ENCODE results near the gene SCGB1C2.

Gene SCGB1C2

DNA sequence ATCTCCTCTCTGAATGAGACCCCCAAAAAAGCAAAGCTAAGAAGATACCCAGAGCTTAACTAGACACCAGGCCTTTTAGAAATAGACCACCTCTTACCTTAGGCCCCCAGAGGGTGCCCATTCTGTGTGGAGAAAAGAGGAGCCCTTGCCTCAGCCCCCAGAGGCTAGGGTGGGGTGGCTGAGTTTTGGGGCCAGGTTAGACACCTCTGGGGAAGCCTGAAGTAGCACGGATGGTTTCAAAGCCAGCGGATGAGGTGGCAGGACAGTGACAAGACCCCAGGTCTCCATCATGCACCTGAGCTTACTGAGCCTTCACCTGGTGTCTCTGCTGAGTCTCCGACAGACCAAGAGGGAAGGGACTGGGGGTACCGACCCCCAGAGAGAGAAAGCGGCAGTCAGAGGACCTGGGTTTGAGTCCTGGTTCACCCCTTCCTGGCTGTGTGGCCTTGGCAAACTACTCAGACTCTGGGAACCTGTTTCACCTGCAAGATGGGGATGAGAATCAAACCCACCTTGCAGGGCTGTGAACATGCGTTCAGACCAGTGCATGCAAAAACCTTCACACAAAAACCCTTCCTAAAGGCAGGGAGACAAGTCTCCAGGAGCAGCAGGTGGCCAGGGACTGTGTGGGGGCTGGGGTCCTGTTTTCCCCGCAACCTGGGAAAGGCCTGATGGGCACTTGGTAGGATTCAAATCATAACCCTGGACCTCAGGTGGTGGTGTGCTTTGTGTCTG lies 7.7 kb downstream of the SCGB1C2 start:
- in situ Hi-C loops (cut with HindIII; ENCODE audit: low pct_unique_long_range_greater_than_20kb, low sequenced_read_pairs), result no loop called here
- no peak for DNase-seq (ENCODE audit: low read depth in 1 of 2, low spot score in 1 of 2)
- TF ChIP-seq JUND (IDR thresholded peaks at IDR 0.05; ENCODE audit: low read depth), result no peak

DNA sequence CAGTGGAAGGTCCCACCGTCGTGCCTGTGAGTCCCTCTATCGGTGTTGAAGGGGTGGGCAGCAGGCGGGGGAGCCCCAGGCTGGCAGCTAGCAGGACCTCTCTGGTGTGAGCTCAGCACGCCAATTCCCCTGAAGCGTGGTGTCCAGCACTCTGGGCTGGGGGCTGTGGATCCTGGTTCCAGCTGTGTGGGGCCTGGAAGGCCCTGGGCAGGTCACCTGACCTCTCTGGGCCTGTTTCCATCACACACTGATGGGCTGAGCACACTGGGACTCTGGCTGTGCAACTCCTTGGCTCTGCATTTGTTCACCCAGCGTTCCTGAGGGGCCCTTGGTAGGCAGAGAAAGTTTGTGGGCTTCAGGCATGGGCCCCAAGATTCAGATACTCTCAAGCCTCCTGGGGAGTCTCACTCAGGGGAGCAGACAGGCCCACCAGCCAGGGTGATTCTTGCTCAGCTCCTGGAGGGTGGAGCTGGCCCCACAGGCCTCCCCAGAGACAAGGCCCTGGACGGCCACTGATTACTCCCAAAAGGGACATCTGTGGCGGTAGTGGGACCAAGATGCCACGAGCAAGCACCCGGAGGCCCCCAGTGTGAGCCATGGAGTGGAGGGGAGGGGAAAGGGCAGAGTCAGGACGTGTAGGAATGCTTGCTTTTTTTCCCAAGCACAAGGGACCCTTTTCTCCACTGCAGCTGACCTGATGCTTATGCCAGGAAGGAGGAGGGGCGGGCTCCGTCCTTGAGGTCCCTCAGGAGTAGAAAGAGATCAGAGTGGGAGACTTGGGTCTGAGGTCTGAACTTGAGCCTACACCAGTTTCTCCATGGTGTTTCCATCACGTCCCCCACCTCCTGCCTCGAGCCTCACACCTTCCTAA lies 8.5 kb downstream of the SCGB1C2 start:
- in situ Hi-C loops (cut with HindIII; ENCODE audit: low pct_unique_long_range_greater_than_20kb, low sequenced_read_pairs), result no loop called here
- TF ChIP-seq JUND (IDR thresholded peaks at IDR 0.05; ENCODE audit: low read depth), result no peak
- DNase-seq (ENCODE audit: low read depth in 1 of 2, low spot score in 1 of 2), result no peak

DNA sequence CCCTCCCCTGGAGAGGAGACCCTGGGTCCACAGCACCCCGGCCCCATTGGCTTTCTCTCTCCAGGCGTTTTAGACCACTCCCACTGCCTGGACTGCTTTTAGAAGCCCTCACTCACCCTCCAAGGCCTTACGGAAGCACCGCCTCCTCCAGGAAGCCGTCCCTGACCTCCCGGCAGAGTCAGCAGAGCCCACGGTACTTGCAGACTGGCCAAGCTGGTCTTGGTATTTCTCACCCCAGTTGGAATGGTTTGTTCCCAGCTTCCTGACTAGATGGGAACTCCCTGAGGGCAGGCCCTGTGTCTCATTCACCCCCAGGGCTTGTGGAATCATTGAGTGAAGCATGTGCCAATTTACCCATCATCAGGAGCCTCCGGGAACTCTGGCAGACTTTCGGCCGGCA lies 9.2 kb downstream of the SCGB1C2 start:
- TF ChIP-seq JUND (IDR thresholded peaks at IDR 0.05; ENCODE audit: low read depth), result no peak
- in situ Hi-C loops (cut with HindIII; ENCODE audit: low pct_unique_long_range_greater_than_20kb, low sequenced_read_pairs), result no loop called here
- no peak for DNase-seq (ENCODE audit: low read depth in 1 of 2, low spot score in 1 of 2)

DNA sequence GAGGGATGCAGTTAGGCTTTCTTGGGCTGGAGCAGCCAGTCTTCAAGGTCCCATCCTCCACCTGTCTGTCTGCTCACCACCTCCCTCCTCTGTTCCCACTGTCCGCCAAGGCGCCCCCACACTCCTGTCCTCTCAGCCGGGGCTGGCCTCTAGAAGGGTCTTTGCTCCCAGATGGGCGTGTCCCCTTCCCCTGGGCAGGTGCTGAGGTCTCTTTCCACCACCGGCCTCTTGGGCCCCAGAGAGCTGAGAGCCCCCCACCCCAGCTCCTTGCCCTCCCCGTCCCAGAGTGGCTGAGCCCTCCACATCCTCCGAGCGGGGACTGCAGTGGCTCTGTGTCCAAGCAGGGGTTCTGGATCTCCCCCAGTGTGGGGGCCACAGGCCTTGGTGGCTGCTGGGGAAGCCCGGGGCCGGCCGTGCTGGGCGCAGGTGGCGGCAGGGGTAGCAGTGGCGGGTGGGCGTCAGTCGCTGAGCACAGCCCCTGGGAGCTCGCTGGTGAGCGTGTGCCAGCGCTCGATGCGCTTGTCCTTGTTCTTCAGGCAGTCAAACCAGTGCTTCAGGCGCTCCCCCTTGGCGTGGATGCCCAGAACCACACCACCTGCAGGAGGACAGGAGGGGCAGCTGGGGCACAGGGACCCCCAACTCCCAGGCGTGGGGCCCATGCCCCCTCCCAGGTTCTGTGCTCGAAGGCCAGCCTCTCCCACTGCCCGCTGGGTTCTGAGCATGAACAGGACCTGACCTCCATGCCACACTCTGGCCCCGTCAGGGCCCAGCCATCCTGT lies 9.8 kb downstream of the SCGB1C2 start:
- TF ChIP-seq JUND (IDR thresholded peaks at IDR 0.05; ENCODE audit: low read depth), result no peak
- in situ Hi-C loops (cut with HindIII; ENCODE audit: low pct_unique_long_range_greater_than_20kb, low sequenced_read_pairs), result no loop called here
- DNase-seq (ENCODE audit: low read depth in 1 of 2, low spot score in 1 of 2), result no peak

DNA sequence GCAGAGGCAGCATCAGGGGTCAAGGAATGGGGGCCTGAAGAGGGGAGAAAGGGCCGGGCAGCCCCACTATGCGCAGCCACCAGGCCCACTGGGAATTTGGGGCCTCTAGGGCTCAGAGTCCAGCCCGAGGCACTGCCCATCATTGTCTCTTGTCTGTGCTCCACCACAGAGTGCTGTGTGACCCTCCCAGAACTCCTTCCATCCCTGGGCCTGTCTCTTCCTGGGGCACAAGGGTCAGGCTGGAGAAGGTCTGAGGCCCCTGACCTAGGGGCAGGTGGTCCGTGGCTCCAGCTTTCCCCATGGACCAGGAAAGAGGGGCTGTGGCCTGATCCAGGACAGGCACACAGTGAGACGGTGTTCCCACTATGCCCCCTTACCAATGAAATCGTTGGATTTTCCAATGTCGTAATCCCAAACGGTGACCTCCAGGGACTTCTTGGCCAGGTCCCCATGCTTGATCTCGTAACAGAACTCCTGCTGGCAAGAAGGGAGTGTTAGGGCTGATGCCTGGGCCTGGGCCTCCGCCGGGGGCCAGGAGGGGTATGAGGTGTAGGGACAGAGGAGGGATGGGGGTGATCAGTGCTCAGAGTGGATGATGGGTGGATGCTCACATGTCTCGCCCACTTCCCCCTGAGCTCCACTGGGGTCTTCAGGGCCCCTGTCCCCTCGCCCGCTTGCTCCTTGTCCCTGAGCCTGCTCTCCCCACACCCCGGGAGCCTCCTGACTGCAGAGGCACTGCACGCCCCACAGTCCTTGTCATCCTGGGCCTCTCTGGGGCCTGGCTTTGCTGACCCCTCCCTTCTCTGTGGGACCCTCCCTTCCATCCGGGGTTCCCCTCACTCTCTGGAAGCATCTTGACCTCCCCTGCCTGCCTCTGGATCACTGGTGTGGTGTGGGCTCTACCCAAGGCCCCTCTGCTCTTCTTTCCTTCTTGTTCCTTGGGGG lies 10.7 kb downstream of the SCGB1C2 start:
- no peak for TF ChIP-seq JUND (IDR thresholded peaks at IDR 0.05; ENCODE audit: low read depth)
- no peak for DNase-seq (ENCODE audit: low read depth in 1 of 2, low spot score in 1 of 2)
- in situ Hi-C loops (cut with HindIII; ENCODE audit: low pct_unique_long_range_greater_than_20kb, low sequenced_read_pairs), result no loop called here

DNA sequence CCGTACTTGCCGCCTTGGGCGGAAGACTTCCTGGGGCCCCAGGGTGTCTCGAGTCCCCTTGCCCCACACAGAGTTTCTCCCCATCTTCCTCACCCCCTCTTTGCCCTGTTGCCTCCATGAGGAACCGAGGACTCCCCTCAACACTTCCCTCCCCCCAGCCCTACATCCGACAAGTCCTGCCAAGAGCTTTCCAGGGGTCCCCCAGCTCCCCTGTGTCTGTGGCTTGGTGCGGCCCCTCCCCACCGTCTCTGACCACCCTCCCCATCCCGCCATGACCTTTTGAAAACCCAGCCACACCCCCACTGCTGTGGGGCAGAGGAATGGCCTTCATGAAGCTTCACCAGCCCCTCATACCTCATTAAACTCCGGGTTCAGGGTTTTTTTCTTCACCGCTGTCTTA lies 11.4 kb downstream of the SCGB1C2 start:
- in situ Hi-C loops (cut with HindIII; ENCODE audit: low pct_unique_long_range_greater_than_20kb, low sequenced_read_pairs), result no loop called here
- DNase-seq (ENCODE audit: low read depth in 1 of 2, low spot score in 1 of 2), result no peak
- TF ChIP-seq JUND (IDR thresholded peaks at IDR 0.05; ENCODE audit: low read depth), result no peak

DNA sequence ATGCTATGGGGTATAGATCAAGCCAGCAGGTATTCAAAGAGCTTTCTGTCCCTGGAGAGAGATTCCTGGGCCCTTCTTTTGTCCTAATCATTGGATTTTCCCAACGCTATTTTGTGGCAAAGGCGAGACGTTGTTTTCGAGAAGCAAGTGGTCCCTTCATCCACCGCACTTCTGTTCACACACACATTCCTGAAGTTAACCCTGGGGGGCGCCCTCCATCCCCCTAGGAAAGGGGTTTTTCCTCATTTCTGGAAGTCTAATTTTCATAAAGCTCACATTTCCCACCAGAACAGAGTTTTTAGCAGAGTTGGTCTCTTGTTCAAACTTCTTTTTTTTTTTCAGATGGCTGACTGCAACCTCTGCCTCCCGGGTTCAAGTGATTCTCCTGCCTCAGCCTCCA lies 11.9 kb downstream of the SCGB1C2 start:
- DNase-seq (ENCODE audit: low read depth in 1 of 2, low spot score in 1 of 2), result no peak
- TF ChIP-seq JUND (IDR thresholded peaks at IDR 0.05; ENCODE audit: low read depth), result no peak
- in situ Hi-C loops (cut with HindIII; ENCODE audit: low pct_unique_long_range_greater_than_20kb, low sequenced_read_pairs), result no loop called here

DNA sequence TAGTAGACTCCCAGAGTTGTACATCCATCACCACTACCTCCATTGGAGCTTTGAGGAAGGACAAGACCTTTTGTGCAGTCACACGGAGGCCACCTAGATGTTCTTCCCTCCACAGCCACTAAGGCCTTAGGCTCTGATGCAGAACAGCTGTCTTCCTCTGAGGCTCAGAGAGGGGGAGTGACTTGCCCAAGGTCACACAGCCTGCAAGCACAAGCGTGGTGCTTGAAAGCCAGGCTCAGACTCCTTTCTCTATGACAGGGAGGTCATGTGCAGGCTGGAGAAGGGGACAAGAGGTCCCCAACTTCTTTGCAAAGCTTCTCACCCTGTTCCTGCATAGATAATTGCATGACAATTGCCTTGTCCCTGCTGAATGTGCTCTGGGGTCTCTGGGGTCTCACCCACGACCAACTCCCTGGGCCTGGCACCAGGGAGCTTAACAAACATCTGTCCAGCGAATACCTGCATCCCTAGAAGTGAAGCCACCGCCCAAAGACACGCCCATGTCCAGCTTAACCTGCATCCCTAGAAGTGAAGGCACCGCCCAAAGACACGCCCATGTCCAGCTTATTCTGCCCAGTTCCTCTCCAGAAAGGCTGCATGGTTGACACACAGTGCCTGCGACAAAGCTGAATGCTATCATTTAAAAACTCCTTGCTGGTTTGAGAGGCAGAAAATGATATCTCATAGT lies 12.7 kb downstream of the SCGB1C2 start:
- peak in 1 of 2 experiments; percentile 66 for DNase-seq (ENCODE audit: low read depth in 1 of 2, low spot score in 1 of 2)
- in situ Hi-C loops (cut with HindIII; ENCODE audit: low pct_unique_long_range_greater_than_20kb, low sequenced_read_pairs), result no loop called here
- TF ChIP-seq JUND (IDR thresholded peaks at IDR 0.05; ENCODE audit: low read depth), result no peak

DNA sequence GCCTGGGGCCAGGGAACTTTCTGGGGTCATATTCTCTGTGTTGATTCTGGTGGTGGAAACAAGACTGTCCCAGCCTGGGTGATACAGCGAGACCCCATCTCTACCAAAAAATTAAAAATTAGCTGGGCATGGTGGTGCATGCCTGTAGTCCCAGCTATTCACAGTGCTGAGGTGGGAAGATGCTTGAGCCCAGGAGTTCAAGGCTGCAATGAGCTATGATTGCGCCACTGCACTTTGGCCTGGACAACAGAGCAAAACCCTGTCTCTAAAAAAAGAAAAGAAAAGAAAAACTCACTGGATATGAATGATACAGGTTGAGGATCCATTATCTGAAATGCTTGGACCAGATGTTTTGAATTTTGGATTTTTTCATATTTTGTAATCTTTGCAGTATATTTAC lies 13.6 kb downstream of the SCGB1C2 start:
- TF ChIP-seq JUND (IDR thresholded peaks at IDR 0.05; ENCODE audit: low read depth), result no peak
- in situ Hi-C loops (cut with HindIII; ENCODE audit: low pct_unique_long_range_greater_than_20kb, low sequenced_read_pairs), result no loop called here
- DNase-seq (ENCODE audit: low read depth in 1 of 2, low spot score in 1 of 2), result no peak

DNA sequence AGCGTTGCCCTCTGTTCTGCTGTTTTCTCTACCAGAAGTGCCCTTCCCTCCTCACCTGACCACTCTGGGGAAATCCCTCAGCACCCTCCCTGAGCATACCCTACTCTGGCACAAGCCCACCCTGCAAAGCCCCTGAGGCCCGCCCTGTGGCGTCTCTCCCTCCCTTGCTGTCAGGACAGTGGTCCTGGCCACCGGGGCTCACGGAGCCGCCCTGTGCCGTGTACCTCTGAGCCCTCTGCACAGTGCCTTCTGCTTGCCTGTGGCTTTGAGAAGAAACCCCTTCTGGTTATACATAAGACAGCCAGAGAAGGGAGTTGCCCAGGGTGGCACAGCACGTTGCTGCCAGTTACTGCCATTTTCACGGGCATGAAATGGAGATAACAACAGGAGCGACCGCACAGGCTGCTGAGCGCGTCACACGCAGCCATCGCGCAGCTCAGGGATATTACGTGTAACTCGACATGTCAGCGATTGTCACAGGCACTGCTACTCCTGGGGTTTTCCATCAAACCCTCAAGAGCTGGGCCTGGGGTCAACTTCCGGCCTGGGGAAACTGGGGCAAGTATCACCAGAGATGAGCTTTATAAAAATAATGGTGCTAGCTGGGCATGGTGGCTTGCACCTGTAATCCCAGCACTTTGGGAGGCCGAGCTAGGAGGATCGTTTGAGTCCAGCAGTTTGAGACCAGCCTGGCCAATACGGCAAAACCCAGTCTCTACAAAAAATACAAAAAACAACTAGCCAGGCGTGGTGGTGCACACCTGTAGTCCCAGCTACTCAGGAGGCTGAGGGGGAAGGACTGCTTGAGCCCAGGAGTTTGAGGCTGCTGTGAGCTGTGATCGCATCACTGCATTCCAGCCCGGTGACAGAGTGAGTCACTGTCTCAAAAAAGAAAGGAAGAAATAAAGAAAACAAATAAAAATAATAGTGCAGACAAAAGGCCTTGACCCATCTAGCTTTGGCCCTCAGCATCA lies 14.8 kb downstream of the SCGB1C2 start:
- in situ Hi-C loops (cut with HindIII; ENCODE audit: low pct_unique_long_range_greater_than_20kb, low sequenced_read_pairs), result no loop called here
- no peak for DNase-seq (ENCODE audit: low read depth in 1 of 2, low spot score in 1 of 2)
- TF ChIP-seq JUND (IDR thresholded peaks at IDR 0.05; ENCODE audit: low read depth), result no peak

All from T47D (cell line).